PFSK-1 (cell line): ENCODE results near the gene PTPN20.

Source experiments
- FOXP2 ChIP-seq: optimal IDR thresholded peaks from 2 replicates; pipeline ENCODE3; 2011; ENCODE audit warnings: borderline replicate concordance, control low read depth, inconsistent platforms; ENCODE audit not compliant: insufficient read depth; ENCODE audit errors: extremely low read length, extremely low read depth
- POLR2AphosphoS5 ChIP-seq: IDR thresholded peaks from 2 replicates; pipeline ENCODE4 v1.6.1; 2012; ENCODE audit warnings: low read depth, mild to moderate bottlenecking, control low read depth, low read length, moderate library complexity
- REST ChIP-seq, 2 experiments: IDR thresholded peaks; 2 replicates each; pipeline versions ENCODE4 v1.6.1 to v1.8.0; 2011 to 2012; ENCODE audit warnings: low read depth in 2 of 2, low read length in 2 of 2, control low read depth in 1 of 2, inconsistent platforms in 1 of 2, mild to moderate bottlenecking in 1 of 2, moderate library complexity in 1 of 2; ENCODE audit not compliant: insufficient read depth in 1 of 2
- SIN3A ChIP-seq: IDR thresholded peaks from 2 replicates; pipeline ENCODE4 v1.6.1; 2012; ENCODE audit warnings: mild to moderate bottlenecking, low read length, moderate library complexity, borderline replicate concordance; ENCODE audit not compliant: insufficient read depth
- TAF1 ChIP-seq: IDR thresholded peaks from 2 replicates; pipeline ENCODE4 v1.6.1; 2012; ENCODE audit warnings: low read length, control low read depth, borderline replicate concordance; ENCODE audit not compliant: insufficient read depth

PTPN20 gene

DNA sequence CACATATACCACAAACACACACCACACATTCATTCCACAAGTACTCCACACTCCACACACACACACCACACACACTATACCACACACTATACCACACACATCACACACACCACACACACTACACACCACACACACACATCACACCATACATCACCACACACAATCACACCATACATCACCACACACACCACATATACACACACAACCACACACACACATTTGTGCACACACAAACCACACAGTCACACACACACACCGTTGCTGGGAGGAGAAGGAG lies 112.8 kb downstream of the PTPN20 start:
- TF ChIP-seq FOXP2: no peak
- no peak for TF ChIP-seq SIN3A
- TF ChIP-seq REST (IDR thresholded peaks at IDR 0.05; ENCODE audit: insufficient read depth in 1 of 2, low read depth in 2 of 2, low read length in 2 of 2): no peak
- no peak for TF ChIP-seq TAF1
- no peak for TF ChIP-seq POLR2AphosphoS5

- TF ChIP-seq FOXP2 (no peak), REST (IDR thresholded peaks at IDR 0.05; ENCODE audit: insufficient read depth in 1 of 2, low read depth in 2 of 2, low read length in 2 of 2) (no peak)
Measured at GRCh38 chr10:47024399-47025252, 113.4 kb downstream of the PTPN20 start.

DNA sequence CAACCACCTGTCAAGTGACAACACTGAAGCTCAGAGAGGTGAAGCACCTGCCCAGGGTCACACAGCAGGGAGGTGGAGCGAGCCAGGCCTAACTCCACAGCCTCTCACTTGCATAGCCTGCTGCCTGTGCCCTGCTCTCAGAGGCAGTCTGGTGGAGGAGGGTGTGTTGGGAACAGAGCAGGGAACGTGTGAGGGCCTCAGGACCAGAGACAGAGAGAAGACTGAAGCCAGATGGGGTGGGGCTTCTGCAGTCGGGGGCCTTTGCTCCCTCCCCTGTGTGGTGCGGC lies 114.0 kb downstream of the PTPN20 start:
- TF ChIP-seq FOXP2 (no peak), POLR2AphosphoS5 (no peak), SIN3A (no peak), TAF1 (no peak), REST (IDR thresholded peaks at IDR 0.05; ENCODE audit: insufficient read depth in 1 of 2, low read depth in 2 of 2, low read length in 2 of 2) (no peak)

DNA sequence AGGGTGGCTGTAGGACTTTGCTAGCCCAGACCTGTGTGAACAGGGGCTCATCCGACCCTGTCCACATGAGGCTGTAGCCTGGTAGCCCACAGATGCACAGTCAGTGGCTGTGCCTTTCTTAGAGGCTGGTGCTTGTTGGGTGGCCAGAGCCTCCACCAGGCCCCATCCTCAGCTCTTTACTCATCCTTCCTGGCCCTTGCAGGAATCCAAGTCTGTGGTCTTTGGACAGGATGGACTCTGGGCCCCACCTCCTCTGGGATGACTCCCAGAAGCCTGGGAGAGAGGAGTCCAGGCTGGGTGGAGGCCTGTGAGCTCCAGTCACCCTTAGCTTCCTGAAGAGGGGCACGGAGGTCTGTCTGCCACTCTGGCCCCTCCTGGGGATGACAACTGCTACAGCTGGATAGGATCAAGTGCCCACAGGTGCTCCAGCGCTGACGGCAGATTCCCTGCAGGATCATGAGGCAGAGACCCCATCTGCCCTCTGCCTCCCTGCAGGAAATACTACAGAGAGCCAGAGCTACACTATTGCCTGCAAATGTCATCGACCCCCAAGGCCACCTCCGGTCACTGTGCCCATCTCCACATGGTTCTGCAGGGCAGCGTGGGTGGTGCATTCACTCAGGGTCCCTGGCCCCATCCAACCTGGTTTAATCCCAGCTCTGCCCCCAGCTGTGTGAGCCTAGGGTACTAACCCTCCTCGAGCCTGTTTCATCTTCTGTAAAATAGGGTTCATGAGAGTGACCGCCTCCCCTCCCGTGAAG lies 114.5 kb downstream of the PTPN20 start:
- no peak for TF ChIP-seq REST (IDR thresholded peaks at IDR 0.05; ENCODE audit: insufficient read depth in 1 of 2, low read depth in 2 of 2, low read length in 2 of 2)
- no peak for TF ChIP-seq TAF1
- no peak for TF ChIP-seq SIN3A
- TF ChIP-seq FOXP2: no peak
- TF ChIP-seq POLR2AphosphoS5: no peak
